Measurements from ENCODE around the gene KRT10.

DNA sequence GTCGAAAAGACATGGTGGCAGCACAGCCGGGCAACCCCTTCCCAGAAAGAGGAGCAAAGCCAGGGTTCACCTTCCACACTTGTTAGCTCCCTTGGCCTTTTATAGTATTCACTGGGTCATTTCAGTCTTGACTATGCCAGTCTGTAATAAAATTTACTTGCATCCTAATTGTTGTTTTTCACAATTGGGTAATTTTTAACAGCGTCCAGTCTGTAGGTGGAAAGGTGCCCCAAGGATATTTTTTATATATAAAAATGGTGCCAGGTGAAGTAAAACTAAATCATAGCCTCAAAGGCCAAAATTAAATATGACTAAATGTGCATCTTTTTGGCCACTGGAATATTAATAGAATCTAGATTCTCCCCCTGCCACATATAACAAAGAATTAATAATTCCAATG, 50.3 kb downstream of the KRT10 start, which contains the start of gene KRT26:
- TF ChIP-seq, protein P1, sequence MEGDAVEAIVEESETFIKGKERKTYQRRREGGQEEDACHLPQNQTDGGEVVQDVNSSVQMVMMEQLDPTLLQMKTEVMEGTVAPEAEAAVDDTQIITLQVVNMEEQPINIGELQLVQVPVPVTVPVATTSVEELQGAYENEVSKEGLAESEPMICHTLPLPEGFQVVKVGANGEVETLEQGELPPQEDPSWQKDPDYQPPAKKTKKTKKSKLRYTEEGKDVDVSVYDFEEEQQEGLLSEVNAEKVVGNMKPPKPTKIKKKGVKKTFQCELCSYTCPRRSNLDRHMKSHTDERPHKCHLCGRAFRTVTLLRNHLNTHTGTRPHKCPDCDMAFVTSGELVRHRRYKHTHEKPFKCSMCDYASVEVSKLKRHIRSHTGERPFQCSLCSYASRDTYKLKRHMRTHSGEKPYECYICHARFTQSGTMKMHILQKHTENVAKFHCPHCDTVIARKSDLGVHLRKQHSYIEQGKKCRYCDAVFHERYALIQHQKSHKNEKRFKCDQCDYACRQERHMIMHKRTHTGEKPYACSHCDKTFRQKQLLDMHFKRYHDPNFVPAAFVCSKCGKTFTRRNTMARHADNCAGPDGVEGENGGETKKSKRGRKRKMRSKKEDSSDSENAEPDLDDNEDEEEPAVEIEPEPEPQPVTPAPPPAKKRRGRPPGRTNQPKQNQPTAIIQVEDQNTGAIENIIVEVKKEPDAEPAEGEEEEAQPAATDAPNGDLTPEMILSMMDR (IDR thresholded peaks at IDR 0.05; ENCODE audit: insufficient read depth, low read depth, low read length), result no peak
- no peak for TF ChIP-seq EZH2 (IDR thresholded peaks at IDR 0.05; ENCODE audit: insufficient read depth, low read length)
